GM19043 (cell line): ENCODE measurements around the gene GADD45A.
A peak's percentile ranks its signal among the peaks of the same experiment; 100 is the strongest.

Experiments
- ATAC-seq: cut with Tn5 transposase; IDR thresholded peaks from one replicate; pipeline ENCODE4 v1.9.1; 2021; ENCODE audit warnings: low read depth; ENCODE audit not compliant: unreplicated experiment

Gene GADD45A

DNA sequence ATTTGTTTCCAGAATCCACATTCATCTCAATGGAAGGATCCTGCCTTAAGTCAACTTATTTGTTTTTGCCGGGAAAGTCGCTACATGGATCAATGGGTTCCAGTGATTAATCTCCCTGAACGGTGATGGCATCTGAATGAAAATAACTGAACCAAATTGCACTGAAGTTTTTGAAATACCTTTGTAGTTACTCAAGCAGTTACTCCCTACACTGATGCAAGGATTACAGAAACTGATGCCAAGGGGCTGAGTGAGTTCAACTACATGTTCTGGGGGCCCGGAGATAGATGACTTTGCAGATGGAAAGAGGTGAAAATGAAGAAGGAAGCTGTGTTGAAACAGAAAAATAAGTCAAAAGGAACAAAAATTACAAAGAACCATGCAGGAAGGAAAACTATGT, 2.6 kb downstream of the GADD45A start:
- ATAC-seq = no peak

GRCh38 chr1:67688526-67689219, 3.7 kb downstream of the GADD45A start:
- no peak for ATAC-seq

GRCh38 chr1:67689267-67690017, 4.4 kb downstream of the GADD45A start:
- no peak for ATAC-seq

DNA sequence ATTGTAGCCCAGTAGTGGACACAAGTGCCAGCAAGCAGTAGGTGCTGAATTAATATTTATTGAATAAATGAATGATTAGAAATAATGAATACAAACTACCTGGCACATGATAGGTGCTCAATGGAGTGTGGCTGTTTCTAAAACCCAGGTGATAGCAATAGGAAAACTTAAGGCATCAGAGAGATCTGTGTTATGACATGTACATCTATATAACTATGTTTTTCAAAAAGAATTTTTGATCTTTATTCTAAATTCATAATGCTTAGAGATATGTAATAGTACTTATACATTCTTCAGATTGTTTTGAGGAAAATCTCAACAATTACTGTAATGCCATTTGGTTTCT, 5.0 kb downstream of the GADD45A start:
- no peak for ATAC-seq

DNA sequence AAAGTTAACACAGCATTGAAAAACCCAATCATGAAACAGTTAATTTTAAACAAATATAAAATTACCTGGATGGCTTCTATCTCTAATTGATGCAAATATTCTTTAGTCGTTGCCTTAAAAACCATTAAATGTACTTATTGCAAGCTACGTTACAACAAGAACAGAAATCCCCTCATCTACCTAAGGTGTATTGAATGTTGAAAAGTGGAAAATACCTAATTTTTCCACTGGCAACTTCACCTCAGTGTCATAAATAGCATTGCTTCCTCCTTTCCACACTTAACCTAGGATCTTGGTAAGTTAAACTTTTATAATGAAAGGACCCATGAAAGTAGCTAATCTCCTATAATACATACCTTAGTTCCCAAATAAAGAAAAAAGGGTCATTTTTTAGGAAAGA, 5.4 kb downstream of the GADD45A start:
- ATAC-seq = no peak

GRCh38 chr1:67691712-67692111, 6.7 kb downstream of the GADD45A start:
- ATAC-seq = no peak

- ATAC-seq = no peak
Observed at GRCh38 chr1:67695963-67696362, 11.0 kb downstream of the GADD45A start.

DNA sequence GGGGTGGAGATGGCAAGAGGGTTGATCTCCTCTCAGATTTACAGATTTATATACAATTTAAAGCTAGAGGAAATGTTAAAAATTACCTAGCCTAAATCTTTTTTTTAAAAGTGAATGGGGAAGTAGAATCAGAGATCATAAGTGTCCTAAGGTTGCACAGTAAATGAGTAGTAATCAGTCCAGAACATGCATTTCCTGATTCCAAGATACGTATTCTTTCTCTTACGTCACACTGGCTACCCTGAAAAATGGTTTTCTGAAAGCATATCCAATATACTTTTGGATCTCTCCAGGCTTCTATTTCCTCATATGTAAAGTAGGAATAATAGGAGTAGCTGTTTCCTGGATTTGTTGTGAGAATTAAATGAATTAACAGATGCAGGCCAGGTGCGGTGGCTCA, 11.7 kb downstream of the GADD45A start:
- ATAC-seq = no peak

- ATAC-seq = no peak
Observed at GRCh38 chr1:67700220-67700619, 15.2 kb downstream of the GADD45A start.

GRCh38 chr1:67700692-67701410, 15.8 kb downstream of the GADD45A start:
- peak; percentile 49 for ATAC-seq

- ATAC-seq = no peak
Observed at GRCh38 chr1:67701876-67702275, 16.9 kb downstream of the GADD45A start.

GRCh38 chr1:67704351-67704750, 19.4 kb downstream of the GADD45A start:
- no peak for ATAC-seq

GRCh38 chr1:67705735-67706453, 20.9 kb downstream of the GADD45A start:
- ATAC-seq = no peak

GRCh38 chr1:67708606-67709005, 23.6 kb downstream of the GADD45A start:
- ATAC-seq = no peak

- no peak for ATAC-seq
Observed at GRCh38 chr1:67710417-67710816, 25.4 kb downstream of the GADD45A start.

GRCh38 chr1:67711158-67711854, 26.3 kb downstream of the GADD45A start:
- no peak for ATAC-seq

GRCh38 chr1:67711855-67712212, 26.8 kb downstream of the GADD45A start:
- no peak for ATAC-seq

DNA sequence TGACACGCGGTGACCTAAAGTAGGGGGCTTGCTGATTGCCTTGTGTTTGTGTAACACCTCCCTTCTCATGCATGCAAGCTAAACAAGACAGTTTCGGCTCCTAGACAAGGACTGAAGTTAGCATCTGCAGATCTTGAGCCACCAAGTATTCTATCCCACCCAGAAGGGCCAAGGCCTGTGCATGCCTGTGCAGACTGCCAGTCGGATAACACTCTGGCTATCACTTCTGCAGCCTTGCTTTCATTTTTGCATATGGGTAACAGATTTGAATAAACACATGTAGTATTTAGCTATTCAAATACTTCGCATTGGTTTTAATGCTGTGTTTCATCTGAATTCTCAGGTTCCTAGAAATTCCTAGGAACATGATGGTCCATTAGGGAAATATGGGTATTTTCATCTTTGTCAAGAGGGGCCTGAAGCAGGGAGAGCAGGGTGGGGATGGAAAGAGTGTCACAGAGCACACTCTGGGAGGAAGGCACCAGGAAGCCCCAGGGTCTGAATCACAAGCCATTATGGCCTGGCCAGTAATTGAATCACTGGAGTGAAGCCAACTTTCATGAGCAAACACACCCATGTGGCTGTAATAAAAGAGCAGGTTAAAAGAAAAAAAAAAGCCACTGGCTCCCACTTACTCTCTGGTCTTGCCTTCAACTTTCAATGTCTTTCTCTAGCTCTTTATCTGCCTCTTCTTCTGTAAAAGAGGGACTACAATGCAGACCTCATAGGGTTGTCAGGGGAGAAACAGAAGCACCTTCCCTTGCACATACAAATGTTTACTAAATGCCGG, 28.3 kb downstream of the GADD45A start:
- ATAC-seq = no peak

GRCh38 chr1:67715819-67716218, 30.8 kb downstream of the GADD45A start:
- ATAC-seq = no peak

DNA sequence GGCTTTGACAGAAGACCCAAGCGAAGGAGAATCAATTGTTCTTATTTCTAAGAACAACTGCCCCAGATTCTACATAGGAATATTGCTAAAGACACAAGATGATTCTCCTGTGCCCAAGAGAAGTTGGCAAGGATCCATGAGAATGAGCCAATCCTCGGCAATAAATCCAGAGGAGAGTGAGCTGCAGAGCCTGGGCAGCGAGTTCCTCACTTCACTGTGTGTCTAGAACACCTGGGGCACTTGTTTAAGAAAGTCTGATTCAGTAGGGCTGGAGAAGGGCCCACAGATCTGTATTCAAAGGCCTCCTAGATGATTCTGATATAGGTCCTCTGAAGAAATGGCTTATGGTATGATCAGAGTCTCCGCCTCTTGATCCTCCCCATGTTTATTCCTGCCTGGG, 31.8 kb downstream of the GADD45A start:
- no peak for ATAC-seq
